Subcutaneous abdominal adipose tissue (tissue), 5 donors: ENCODE measurements around the gene NEDD4.
"Not testable (repeated sequence)": the region's sequence is repeated elsewhere in the genome, so short reads cannot be mapped to it uniquely, and the experiment has no call there.

Source experiments
- H3K27ac ChIP-seq: one replicate; pipeline ENCODE4 v1.7.0; 2013; ENCODE audit warnings: low read depth, mild to moderate bottlenecking, inconsistent platforms, low read length, moderate library complexity
- H3K27me3 ChIP-seq, 5 donors: one replicate each; pipeline ENCODE4 v1.7.0; 2013; ENCODE audit warnings: low read length in 5 of 5, inconsistent platforms in 1 of 5; ENCODE audit not compliant: control insufficient read depth in 5 of 5, insufficient read depth in 4 of 5
- H3K36me3 ChIP-seq, 5 donors: one replicate each; pipeline ENCODE4 v1.7.0; 2013; ENCODE audit warnings: low read length in 5 of 5; ENCODE audit not compliant: control insufficient read depth in 5 of 5, insufficient read depth in 5 of 5
- H3K4me1 ChIP-seq, 5 donors: one replicate each; pipeline ENCODE4 v1.7.0; 2013; ENCODE audit warnings: low read length in 5 of 5, mild to moderate bottlenecking in 3 of 5, moderate library complexity in 1 of 5; ENCODE audit not compliant: control insufficient read depth in 5 of 5, insufficient read depth in 5 of 5
- H3K4me3 ChIP-seq, 5 donors: one replicate each; pipeline ENCODE4 v1.7.0; 2013; ENCODE audit warnings: low read length in 5 of 5, low read depth in 1 of 5
- H3K9ac ChIP-seq, 5 donors: one replicate each; pipeline ENCODE4 v1.7.0; 2013; ENCODE audit warnings: low read length in 5 of 5, mild to moderate bottlenecking in 4 of 5, moderate library complexity in 3 of 5
- H3K9me3 ChIP-seq, 5 donors: one replicate each; pipeline ENCODE4 v1.7.0; 2013; ENCODE audit warnings: low read length in 5 of 5; ENCODE audit not compliant: control insufficient read depth in 5 of 5
- donor health status: healthy.
- donor health status: healthy.
- donor health status: healthy.
- donor health status: healthy.
- donor health status: healthy.

NEDD4 gene

GRCh38 chr15:56007053-56007452, 13.6 kb upstream of the NEDD4 start:
- H3K36me3 ChIP-seq, H3K9me3 ChIP-seq, H3K27me3 ChIP-seq, H3K9ac ChIP-seq, H3K27ac ChIP-seq, H3K4me1 ChIP-seq: not testable (repeated sequence)
- peak overlapping the region in 2 of 5 donors; percentile 7 to 21 for H3K4me3 ChIP-seq

- not testable (repeated sequence) for H3K27me3 ChIP-seq, H3K4me1 ChIP-seq, H3K36me3 ChIP-seq, H3K9ac ChIP-seq, H3K9me3 ChIP-seq, H3K27ac ChIP-seq
- H3K4me3 ChIP-seq = peak overlapping the region in 2 of 5 donors; percentile 7 to 21
These were observed 13.0 kb upstream of the NEDD4 start for GRCh38 chr15:56006371-56006770.

- H3K4me1 ChIP-seq, H3K27ac ChIP-seq, H3K27me3 ChIP-seq, H3K4me3 ChIP-seq, H3K9me3 ChIP-seq, H3K9ac ChIP-seq, H3K36me3 ChIP-seq: not testable (repeated sequence)
These were observed 10.9 kb upstream of the NEDD4 start for GRCh38 chr15:56004281-56004680.

- H3K4me3 ChIP-seq, H3K27me3 ChIP-seq, H3K9ac ChIP-seq, H3K36me3 ChIP-seq, H3K9me3 ChIP-seq, H3K27ac ChIP-seq, H3K4me1 ChIP-seq: not testable (repeated sequence)
These were observed 10.4 kb upstream of the NEDD4 start for GRCh38 chr15:56003777-56004176.

GRCh38 chr15:56003277-56003676, 9.9 kb upstream of the NEDD4 start:
- not testable (repeated sequence) for H3K9me3 ChIP-seq, H3K4me1 ChIP-seq, H3K27me3 ChIP-seq, H3K9ac ChIP-seq, H3K36me3 ChIP-seq, H3K27ac ChIP-seq, H3K4me3 ChIP-seq

GRCh38 chr15:56001471-56002078, 8.2 kb upstream of the NEDD4 start:
- Histone ChIP-seq H3K27ac (no peak overlapping the region), H3K9ac (no peak overlapping the region), H3K4me1 (peaks cover 0 to 3% (median 0%) of the 10 kb centered on the region in 5 donors)

GRCh38 chr15:55999658-56000057, 6.2 kb upstream of the NEDD4 start:
- no peaks in the 10 kb centered on the region for H3K4me1 ChIP-seq
- H3K9ac ChIP-seq = no peak overlapping the region
- no peaks in the 10 kb centered on the region for H3K9me3 ChIP-seq
- no peaks in the 10 kb centered on the region for H3K36me3 ChIP-seq
- H3K27me3 ChIP-seq = peaks cover 0 to 3% (median 0%) of the 10 kb centered on the region in 5 donors
- H3K4me3 ChIP-seq = no peak overlapping the region
- no peak overlapping the region for H3K27ac ChIP-seq

More at GRCh38 chr15:56001471-56002078, 8.2 kb upstream of the NEDD4 start:
- Histone ChIP-seq H3K36me3 (no peaks in the 10 kb centered on the region), H3K27me3 (peaks cover 0 to 3% (median 0%) of the 10 kb centered on the region in 5 donors), H3K4me3 (no peak overlapping the region), H3K9me3 (no peaks in the 10 kb centered on the region)

- H3K4me1 ChIP-seq = peaks cover 0 to 9% (median 6%) of the 10 kb centered on the region in 5 donors
- H3K27me3 ChIP-seq = peaks cover 0 to 3% (median 0%) of the 10 kb centered on the region in 5 donors
- H3K9ac ChIP-seq = no peak overlapping the region
- no peaks in the 10 kb centered on the region for H3K9me3 ChIP-seq
- no peak overlapping the region for H3K27ac ChIP-seq
- no peaks in the 10 kb centered on the region for H3K36me3 ChIP-seq
- H3K4me3 ChIP-seq = no peak overlapping the region
These were observed 5.1 kb upstream of the NEDD4 start for GRCh38 chr15:55998478-55998877.

- Histone ChIP-seq H3K9ac (peak overlapping the region; percentile 73 to 99 (median 85)), H3K4me3 (peak overlapping the region; percentile 83 to 93 (median 90)), H3K36me3 (no peaks in the 10 kb centered on the region), H3K27ac (peak overlapping the region; percentile 91), H3K9me3 (no peaks in the 10 kb centered on the region), H3K4me1 (peaks cover 0 to 22% (median 15%) of the 10 kb centered on the region in 5 donors), H3K27me3 (no peaks in the 10 kb centered on the region)
These were observed 570 bp upstream of the NEDD4 start for GRCh38 chr15:55993804-55994560.

- peak overlapping the region; percentile 91 for H3K27ac ChIP-seq
- peak overlapping the region; percentile 66 to 90 (median 83) for H3K4me3 ChIP-seq
- H3K9ac ChIP-seq = peak overlapping the region; percentile 50 to 77 (median 70)
- H3K4me1 ChIP-seq = peaks cover 0 to 22% (median 15%) of the 10 kb centered on the region in 5 donors
- no peaks in the 10 kb centered on the region for H3K27me3 ChIP-seq
- H3K36me3 ChIP-seq = no peaks in the 10 kb centered on the region
- no peaks in the 10 kb centered on the region for H3K9me3 ChIP-seq
These were observed 672 bp downstream of the NEDD4 start for GRCh38 chr15:55992769-55993110.
